SK-N-SH (cell line): ENCODE data around the gene TMPRSS11A.

ENCODE experiments used
- CTCF ChIP-seq: fragments of 200-600 bp; sonication (generic); IDR thresholded peaks from 2 replicates; pipeline ENCODE4 v1.6.1; 2017; ENCODE audit warnings: antibody characterized with exemption, mild to moderate bottlenecking, moderate library complexity
- EP300 ChIP-seq, 2 experiments: IDR thresholded peaks; 2 replicates each; pipeline versions ENCODE4 v1.4.0 to v1.6.1; 2012; ENCODE audit warnings: borderline replicate concordance in 1 of 2, low read depth in 1 of 2, low read length in 1 of 2
- MXI1 ChIP-seq: IDR thresholded peaks from 2 replicates; pipeline ENCODE4 v1.6.1; 2012; ENCODE audit warnings: mild to moderate bottlenecking, low read depth, low read length, improper control_type of control experiment
- NFIC ChIP-seq: IDR thresholded peaks from 2 replicates; pipeline ENCODE4 v1.4.0; 2012; ENCODE audit warnings: borderline replicate concordance
- PBX3 ChIP-seq: IDR thresholded peaks from 2 replicates; pipeline ENCODE4; 2012
- POLR2AphosphoS5 ChIP-seq: IDR thresholded peaks from 2 replicates; pipeline ENCODE4 v1.6.1; 2012; ENCODE audit warnings: low read depth, low read length
- RAD21 ChIP-seq: IDR thresholded peaks from 2 replicates; pipeline ENCODE4 v1.6.1; 2012; ENCODE audit warnings: mild to moderate bottlenecking, low read length
- SIN3A ChIP-seq: IDR thresholded peaks from 2 replicates; pipeline ENCODE4 v1.6.1; 2012; ENCODE audit warnings: low read depth, mild to moderate bottlenecking, low read length, moderate library complexity, borderline replicate concordance
- TAF1 ChIP-seq: IDR thresholded peaks from 2 replicates; pipeline ENCODE4 v1.6.1; 2012; ENCODE audit warnings: low read depth, mild to moderate bottlenecking, low read length, moderate library complexity, borderline replicate concordance
- YY1 ChIP-seq: IDR thresholded peaks from 2 replicates; pipeline ENCODE4 v1.4.0; 2012; ENCODE audit warnings: low read depth, mild to moderate bottlenecking

- TF ChIP-seq POLR2AphosphoS5 (no peak), CTCF (no peak), PBX3 (no peak), NFIC (no peak), SIN3A (no peak), TAF1 (no peak), EP300 (IDR thresholded peaks at IDR 0.05; ENCODE audit: borderline replicate concordance in 1 of 2, low read depth in 1 of 2, low read length in 1 of 2) (no peak), YY1 (no peak), MXI1 (no peak), RAD21 (no peak)
Observed at GRCh38 chr4:67941074-67941473, 22.2 kb downstream of the TMPRSS11A start.
